Stimulated activated CD4-positive, alpha-beta T cell treated with anti-CD3 and anti-CD28 coated beads, TNF-alpha, amount 100 ng/mL, for 4 hours (primary cell): Measurements from ENCODE around the gene TMEM91.
A peak's percentile ranks its signal among the peaks of the same experiment; 100 is the strongest.

ENCODE experiments used
- DNase-seq, 3 experiments: peaks; one replicate each; pipeline ENCODE4 v3.0.0-alpha.2; 2020; ENCODE audit warnings: low read depth in 3 of 3

TMEM91 gene

GRCh38 chr19:41411100-41411967 lies 35.0 kb downstream of the TMEM91 start:
- no peak for DNase-seq

- no peak for DNase-seq
These were observed 35.6 kb downstream of the TMEM91 start for GRCh38 chr19:41411968-41412265.

GRCh38 chr19:41412953-41413352 lies 36.6 kb downstream of the TMEM91 start:
- no peak for DNase-seq

- DNase-seq: no peak
These were observed 37.6 kb downstream of the TMEM91 start for GRCh38 chr19:41413947-41414346.

GRCh38 chr19:41414461-41414860 lies 38.1 kb downstream of the TMEM91 start:
- no peak for DNase-seq

- DNase-seq: no peak
These were observed 38.8 kb downstream of the TMEM91 start for GRCh38 chr19:41415154-41415571.

- no peak for DNase-seq
These were observed 39.9 kb downstream of the TMEM91 start for GRCh38 chr19:41416194-41416674.

- no peak for DNase-seq
These were observed 44.0 kb downstream of the TMEM91 start for GRCh38 chr19:41420101-41420880.

- no peak for DNase-seq
These were observed 45.0 kb downstream of the TMEM91 start for GRCh38 chr19:41421314-41421713.

- DNase-seq: no peak
These were observed 45.6 kb downstream of the TMEM91 start for GRCh38 chr19:41421973-41422372.

GRCh38 chr19:41422456-41422855 lies 46.1 kb downstream of the TMEM91 start:
- DNase-seq: no peak

GRCh38 chr19:41422955-41423354 lies 46.6 kb downstream of the TMEM91 start:
- DNase-seq: no peak

GRCh38 chr19:41424335-41425173 lies 48.2 kb downstream of the TMEM91 start:
- no peak for DNase-seq

GRCh38 chr19:41425174-41426115 lies 49.1 kb downstream of the TMEM91 start:
- no peak for DNase-seq

- no peak for DNase-seq
These were observed 49.9 kb downstream of the TMEM91 start for GRCh38 chr19:41426116-41426841.

GRCh38 chr19:41426952-41427646 lies 50.8 kb downstream of the TMEM91 start, which contains the start of gene B3GNT8:
TSS of gene B3GNT8 (minus strand) at chr19:41427374. CDS start at chr19:41426778, 596 bp downstream.
- DNase-seq: peak in 1 of 3 experiments; percentile 15

GRCh38 chr19:41427647-41428480 lies 51.5 kb downstream of the TMEM91 start:
- DNase-seq: peak in 1 of 3 experiments; percentile 9

GRCh38 chr19:41428481-41428859 lies 52.1 kb downstream of the TMEM91 start:
- DNase-seq: no peak

- no peak for DNase-seq
These were observed 54.6 kb downstream of the TMEM91 start for GRCh38 chr19:41430922-41431321.
